ENCODE measurements around the gene SCIMP. TPM values are rescaled to one million over a fixed set of nuclear protein-coding genes. Genes with fewer than 3 reads are reported as not detected.

SCIMP gene
- total and polyA plus RNA-seq, 9 donors, result 0.45 to 8.3 (median 1.3) TPM

GRCh38 chr17:5184288-5184687 lies 50.4 kb downstream of the SCIMP start:
- Histone ChIP-seq H3K36me3 (no peaks in the 10 kb centered on the region), H3K4me3 (no peak overlapping the region), H3K9me3 (peaks cover 22 to 53% of the 10 kb centered on the region in 2 donors), H3K27ac (no peak overlapping the region), H3K4me1 (ENCODE audit: insufficient read depth) (no peaks in the 10 kb centered on the region), H3K27me3 (no peaks in the 10 kb centered on the region)
- DNase-seq, result no peak
- intact Hi-C loops (cut with DNase I), result no loop called here
- 95 to 98% (median 97%) methylated on average over 2 of the region's 2 CpGs for WGBS, 3 donors
- no peak for TF ChIP-seq CTCF (IDR thresholded peaks at IDR 0.05)
- TF ChIP-seq EP300 (IDR thresholded peaks at IDR 0.05), result no peak
- TF ChIP-seq POLR2A (IDR thresholded peaks at IDR 0.05), result no peak

GRCh38 chr17:5183410-5183793 lies 51.3 kb downstream of the SCIMP start:
- no peak for DNase-seq
- intact Hi-C loops (cut with DNase I), result no loop called here
- peaks cover 22 to 55% of the 10 kb centered on the region in 2 donors for H3K9me3 ChIP-seq
- H3K4me1 ChIP-seq (ENCODE audit: insufficient read depth), result no peaks in the 10 kb centered on the region
- TF ChIP-seq CTCF (IDR thresholded peaks at IDR 0.05) (no peak), EP300 (IDR thresholded peaks at IDR 0.05) (no peak), POLR2A (IDR thresholded peaks at IDR 0.05) (no peak)
- H3K27ac ChIP-seq, result no peak overlapping the region
- no peak overlapping the region for H3K4me3 ChIP-seq
- H3K36me3 ChIP-seq, result no peaks in the 10 kb centered on the region
- no peaks in the 10 kb centered on the region for H3K27me3 ChIP-seq

GRCh38 chr17:5182597-5183409 lies 51.9 kb downstream of the SCIMP start:
- Histone ChIP-seq H3K27me3 (no peaks in the 10 kb centered on the region), H3K27ac (no peak overlapping the region), H3K4me1 (ENCODE audit: insufficient read depth) (no peaks in the 10 kb centered on the region), H3K9me3 (peaks cover 22 to 55% of the 10 kb centered on the region in 2 donors), H3K4me3 (no peak overlapping the region), H3K36me3 (no peaks in the 10 kb centered on the region)
- WGBS, 3 donors, result 97 to 99% (median 99%) methylated on average over 6 of the region's 6 CpGs
- TF ChIP-seq EP300 (IDR thresholded peaks at IDR 0.05) (no peak), POLR2A (IDR thresholded peaks at IDR 0.05) (no peak), CTCF (IDR thresholded peaks at IDR 0.05) (no peak)
- intact Hi-C loops (cut with DNase I), result no loop called here
- DNase-seq, result no peak

- Histone ChIP-seq H3K27me3 (no peaks in the 10 kb centered on the region), H3K4me3 (no peak overlapping the region), H3K36me3 (no peaks in the 10 kb centered on the region), H3K27ac (no peak overlapping the region), H3K4me1 (ENCODE audit: insufficient read depth) (no peaks in the 10 kb centered on the region), H3K9me3 (peaks cover 22 to 54% of the 10 kb centered on the region in 2 donors)
- WGBS, 3 donors, result 94 to 97% (median 96%) methylated on average over 10 of the region's 10 CpGs
- no peak for DNase-seq
- intact Hi-C loops (cut with DNase I), result no loop called here
- no peak for TF ChIP-seq CTCF (IDR thresholded peaks at IDR 0.05)
- no peak for TF ChIP-seq POLR2A (IDR thresholded peaks at IDR 0.05)
- no peak for TF ChIP-seq EP300 (IDR thresholded peaks at IDR 0.05)
These were observed 53.0 kb downstream of the SCIMP start for GRCh38 chr17:5181509-5182305.

All from ovary (tissue), 9 donors.